ENCODE results near the gene NOXO1. TPM values are rescaled to one million over a fixed set of nuclear protein-coding genes. Genes with fewer than 3 reads are reported as not detected.
A peak's percentile ranks its signal among the peaks of the same experiment; 100 is the strongest.
"Not testable (repeated sequence)": the region's sequence is repeated elsewhere in the genome, so short reads cannot be mapped to it uniquely, and the experiment has no call there.

The NOXO1 gene
- total RNA-seq, 2 experiments from 2014 or later: 0.31 TPM; not detected in 1

DNA sequence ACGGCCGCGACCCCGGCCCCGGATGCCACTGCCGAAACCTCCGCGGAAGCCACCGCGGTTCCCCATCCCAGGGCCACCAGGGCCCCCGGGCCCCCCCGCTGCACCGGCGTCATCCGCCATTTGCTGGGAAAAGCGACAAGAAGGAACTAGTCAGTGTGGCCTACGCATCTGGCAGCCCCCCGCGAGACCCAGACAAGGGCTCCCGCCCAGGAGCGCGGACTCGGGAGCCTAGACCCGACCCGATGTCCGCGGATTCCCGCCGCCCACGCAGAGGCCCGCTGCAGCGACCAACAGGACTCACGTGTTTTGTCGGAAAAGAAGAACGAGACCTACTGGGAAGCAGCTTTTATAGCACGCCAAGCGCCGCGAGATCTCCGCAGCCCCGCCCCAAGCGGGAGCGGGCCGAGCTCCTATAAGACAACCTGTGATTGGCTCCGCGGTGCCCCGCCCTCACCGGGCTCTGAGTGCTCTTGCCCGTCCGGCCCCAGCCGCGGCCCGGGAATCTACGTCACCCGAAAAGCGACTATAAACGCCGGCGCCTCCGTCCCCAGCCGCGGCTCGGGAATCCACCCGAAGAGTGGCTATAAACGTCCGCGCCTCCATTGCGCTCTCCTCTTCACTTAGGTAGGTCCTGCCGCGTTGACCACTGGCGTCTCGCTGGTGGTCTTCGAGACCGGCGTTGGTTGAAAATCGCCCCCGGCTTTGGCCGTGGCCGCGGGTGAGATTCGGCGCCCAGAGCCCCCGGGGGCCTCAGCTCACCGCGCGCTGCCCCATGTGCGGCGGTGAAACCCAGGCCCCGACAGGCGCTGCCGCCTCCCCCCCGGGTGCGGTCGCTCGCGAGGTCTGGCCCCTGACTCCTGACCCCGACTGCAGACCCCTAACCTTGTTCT, 16.5 kb downstream of the NOXO1 start, which contains the start of gene RPS2:
Gene RPS2, minus strand, starts transcription at position 321 of the 890 bp plus-strand sequence. Its CDS starts 201 bp downstream, at position 120.
- H3K4me3 Mint-ChIP-seq: peak within 1 kb of the TSS; percentile 98
- DNase-seq (peak; percentile 99), ATAC-seq (peak; percentile 87)
- H3K9me3 Mint-ChIP-seq: no peaks in the 10 kb centered on the region
- H3K27ac Mint-ChIP-seq: peak within 1 kb of the TSS; percentile 96
- no peaks in the 10 kb centered on the region for H3K27me3 Mint-ChIP-seq
- intact Hi-C loops (cut with micrococcal nuclease): no loop called here
- POLR2A ChIA-PET: interaction anchor here (0.6 to 14.3 kb wide), 35 partner anchors 10 to 803 kb away, joined by 3 to 505 read pairs (median 3); partner anchors contain the start of genes GFER, MEIOB, MSRB1 and NME3
- CTCF ChIA-PET: interaction anchor here (0.9 to 1.4 kb wide), 4 partner anchors 18 to 191 kb away, joined by 3 to 4 read pairs (median 3); partner anchors contain the start of genes GFER and TRAF7
- H3K36me3 Mint-ChIP-seq (ENCODE audit: low read depth): peaks cover 55% of the 10 kb centered on the region
- peaks cover 33% of the 10 kb centered on the region for H3K4me1 Mint-ChIP-seq (ENCODE audit: low read depth)
- TF ChIP-seq, protein P1, sequence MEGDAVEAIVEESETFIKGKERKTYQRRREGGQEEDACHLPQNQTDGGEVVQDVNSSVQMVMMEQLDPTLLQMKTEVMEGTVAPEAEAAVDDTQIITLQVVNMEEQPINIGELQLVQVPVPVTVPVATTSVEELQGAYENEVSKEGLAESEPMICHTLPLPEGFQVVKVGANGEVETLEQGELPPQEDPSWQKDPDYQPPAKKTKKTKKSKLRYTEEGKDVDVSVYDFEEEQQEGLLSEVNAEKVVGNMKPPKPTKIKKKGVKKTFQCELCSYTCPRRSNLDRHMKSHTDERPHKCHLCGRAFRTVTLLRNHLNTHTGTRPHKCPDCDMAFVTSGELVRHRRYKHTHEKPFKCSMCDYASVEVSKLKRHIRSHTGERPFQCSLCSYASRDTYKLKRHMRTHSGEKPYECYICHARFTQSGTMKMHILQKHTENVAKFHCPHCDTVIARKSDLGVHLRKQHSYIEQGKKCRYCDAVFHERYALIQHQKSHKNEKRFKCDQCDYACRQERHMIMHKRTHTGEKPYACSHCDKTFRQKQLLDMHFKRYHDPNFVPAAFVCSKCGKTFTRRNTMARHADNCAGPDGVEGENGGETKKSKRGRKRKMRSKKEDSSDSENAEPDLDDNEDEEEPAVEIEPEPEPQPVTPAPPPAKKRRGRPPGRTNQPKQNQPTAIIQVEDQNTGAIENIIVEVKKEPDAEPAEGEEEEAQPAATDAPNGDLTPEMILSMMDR (IDR thresholded peaks at IDR 0.05): no peak

DNA sequence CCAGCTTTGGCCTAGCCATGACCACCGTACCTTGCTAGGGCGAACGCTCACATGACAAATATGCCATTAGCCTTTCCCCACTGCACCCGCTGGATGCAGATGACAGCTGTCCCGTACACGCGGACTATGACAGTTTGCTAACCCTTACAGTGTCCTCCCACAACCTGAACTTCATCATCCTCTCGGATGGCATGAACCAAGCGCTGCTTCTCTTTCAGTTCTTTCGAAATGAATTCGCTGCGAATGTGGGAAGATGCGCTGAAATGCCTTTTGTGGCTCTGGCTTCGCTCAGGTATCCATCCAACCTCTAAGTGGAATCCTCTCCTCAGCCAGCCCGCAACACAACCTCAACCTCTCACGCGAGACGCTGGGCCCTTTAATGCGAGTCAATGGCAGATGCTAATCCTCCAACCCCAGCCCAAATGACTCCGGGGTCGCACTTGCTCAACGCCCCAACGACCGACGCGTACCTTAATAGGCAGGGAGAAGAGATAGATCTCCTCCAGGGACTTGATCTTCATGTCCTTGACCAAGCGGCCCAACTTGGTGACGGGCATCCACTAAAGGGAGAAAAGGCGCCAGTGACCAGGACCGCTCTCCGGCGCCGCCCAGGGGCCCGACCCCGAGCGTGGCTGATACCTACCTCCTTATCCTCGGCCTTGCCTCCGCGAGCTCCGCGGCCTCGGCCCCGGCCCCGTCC, 17.3 kb downstream of the NOXO1 start:
- H3K36me3 Mint-ChIP-seq (ENCODE audit: low read depth): peaks cover 56% of the 10 kb centered on the region
- H3K4me3 Mint-ChIP-seq: peak overlapping the region; percentile 98
- peak overlapping the region; percentile 96 for H3K27ac Mint-ChIP-seq
- intact Hi-C loops (cut with micrococcal nuclease): no loop called here
- no peak for ATAC-seq
- TF ChIP-seq, protein P1 (IDR thresholded peaks at IDR 0.05): no peak
- H3K27me3 Mint-ChIP-seq: no peaks in the 10 kb centered on the region
- H3K9me3 Mint-ChIP-seq: no peaks in the 10 kb centered on the region
- CTCF ChIA-PET: interaction anchor here (0.9 to 1.4 kb wide), 3 partner anchors 17 to 192 kb away, joined by 3 to 4 read pairs (median 3); partner anchors contain the start of genes GFER and TRAF7
- peaks cover 36% of the 10 kb centered on the region for H3K4me1 Mint-ChIP-seq (ENCODE audit: low read depth)
- POLR2A ChIA-PET: interaction anchor here (0.5 to 14.3 kb wide), 29 partner anchors 9 to 804 kb away, joined by 3 to 505 read pairs (median 4); partner anchors contain the start of genes GFER, MEIOB, MSRB1 and NOXO1
- peak; percentile 40 for DNase-seq

DNA sequence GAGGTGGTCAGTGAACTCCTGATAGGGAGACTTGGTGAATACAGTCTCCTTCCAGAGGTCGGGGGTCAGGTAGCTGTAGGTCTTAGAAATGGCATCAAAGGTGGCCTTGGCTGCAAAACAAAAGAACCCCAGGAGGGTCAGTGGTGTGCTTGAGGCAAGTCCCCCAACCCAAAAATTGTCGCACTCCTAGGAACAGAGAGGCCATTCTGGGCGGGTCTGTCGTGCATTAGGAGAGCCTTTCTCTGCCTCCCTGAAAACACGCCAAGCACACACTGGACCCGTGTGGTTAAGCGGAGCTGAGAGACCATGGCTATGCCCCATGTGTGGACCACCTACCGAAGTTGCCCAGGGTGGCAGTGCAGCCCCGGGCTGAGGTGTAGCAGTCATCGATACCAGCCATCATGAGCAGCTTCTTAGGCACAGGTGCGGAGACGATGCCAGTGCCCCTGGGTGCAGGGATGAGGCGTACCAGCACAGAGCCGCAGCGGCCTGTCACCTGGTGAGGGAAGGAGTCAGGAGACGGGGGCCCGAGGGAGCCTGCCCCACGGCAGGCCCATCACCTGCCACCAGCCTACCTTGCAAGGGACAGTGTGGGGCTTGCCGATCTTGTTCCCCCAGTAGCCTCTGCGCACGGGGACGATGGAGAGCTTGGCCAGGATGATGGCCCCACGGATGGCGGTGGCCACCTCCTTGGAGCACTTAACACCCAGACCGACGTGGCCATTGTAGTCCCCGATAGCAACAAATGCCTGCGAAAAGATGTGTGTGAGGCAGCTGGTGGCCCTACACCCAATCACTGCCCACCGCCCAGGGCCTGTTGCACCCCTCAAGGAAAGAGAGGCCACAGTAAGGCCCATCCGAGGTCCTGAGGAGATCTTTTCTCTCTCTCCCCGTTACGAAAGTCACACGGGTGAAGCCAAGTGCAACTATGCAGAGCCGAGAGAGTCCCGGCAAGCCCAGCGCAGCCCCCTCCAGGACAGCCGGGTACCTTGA, 18.8 kb downstream of the NOXO1 start:
- H3K4me3 Mint-ChIP-seq: peak overlapping the region; percentile 98
- POLR2A ChIA-PET: interaction anchor here (0.6 to 14.3 kb wide), 11 partner anchors 9 to 396 kb away, joined by 3 to 505 read pairs (median 9); partner anchors contain the start of genes FAHD1, GFER, MSRB1 and NOXO1
- CTCF ChIA-PET; intact Hi-C loops (cut with micrococcal nuclease); H3K27me3 Mint-ChIP-seq; ATAC-seq; H3K9me3 Mint-ChIP-seq: not testable (repeated sequence)
- peak; percentile 13 for DNase-seq
- H3K4me1 Mint-ChIP-seq (ENCODE audit: low read depth): peaks cover 37% of the 10 kb centered on the region
- peak overlapping the region; percentile 96 for H3K27ac Mint-ChIP-seq
- H3K36me3 Mint-ChIP-seq (ENCODE audit: low read depth): peaks cover 56% of the 10 kb centered on the region

DNA sequence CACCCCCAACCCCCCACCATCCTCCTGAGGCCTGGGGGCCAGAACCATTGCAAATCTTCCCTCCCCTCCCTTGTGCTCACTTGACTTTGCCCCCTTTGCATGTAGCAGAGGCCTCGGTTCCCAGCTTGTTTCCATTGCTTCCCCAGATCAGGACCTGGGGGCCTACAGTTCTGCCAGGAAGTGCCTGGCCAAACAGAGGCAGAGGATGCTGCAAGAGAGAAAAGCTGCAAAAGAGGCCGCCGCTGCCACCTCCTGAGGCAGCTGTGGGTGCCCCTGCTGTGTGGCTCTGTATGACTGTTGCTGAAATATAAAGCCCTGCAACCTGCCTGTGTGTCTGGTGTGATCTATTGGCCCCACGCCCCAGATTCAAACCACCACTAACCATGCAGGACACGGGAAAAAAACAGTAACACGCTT, 19.6 kb downstream of the NOXO1 start:
- DNase-seq (peak; percentile 52), ATAC-seq (no peak)
- ChIA-PET POLR2A (interaction anchor here (0.6 to 14.3 kb wide), 8 partner anchors 9 to 395 kb away, joined by 3 to 505 read pairs (median 11); partner anchors contain the start of genes FAHD1, GFER, MSRB1 and NOXO1), CTCF (interaction anchor here (1.3 to 1.4 kb wide), 2 partner anchors 10 to 256 kb away, joined by 3 read pairs; partner anchors contain the start of genes MAPK8IP3 and TBL3)
- H3K27me3 Mint-ChIP-seq: no peaks in the 10 kb centered on the region
- TF ChIP-seq, protein P1 (IDR thresholded peaks at IDR 0.05): no peak
- peaks cover 53% of the 10 kb centered on the region for H3K36me3 Mint-ChIP-seq (ENCODE audit: low read depth)
- peak overlapping the region; percentile 96 for H3K27ac Mint-ChIP-seq
- no peaks in the 10 kb centered on the region for H3K9me3 Mint-ChIP-seq
- peaks cover 37% of the 10 kb centered on the region for H3K4me1 Mint-ChIP-seq (ENCODE audit: low read depth)
- intact Hi-C loops (cut with micrococcal nuclease): no loop called here
- H3K4me3 Mint-ChIP-seq: peak overlapping the region; percentile 98

Measured in activated CD8-positive, alpha-beta T cell treated with anti-CD3 and anti-CD28 coated beads for 36 hours (primary cell).